ENCODE measurements around the gene ICA1.

Gene ICA1

GRCh38 chr7:8284606-8285005 is 22.6 kb upstream of the ICA1 start:
- in situ Hi-C loops (cut with MboI; ENCODE audit: low pct_unique_long_range_greater_than_20kb, low sequenced_read_pairs, unreplicated experiment), result no loop called here
- no peak for DNase-seq (ENCODE audit: low spot score)
- no peak for TF ChIP-seq CTCF (IDR thresholded peaks at IDR 0.05; ENCODE audit: extremely low read depth, insufficient read depth, missing control alignments)

DNA sequence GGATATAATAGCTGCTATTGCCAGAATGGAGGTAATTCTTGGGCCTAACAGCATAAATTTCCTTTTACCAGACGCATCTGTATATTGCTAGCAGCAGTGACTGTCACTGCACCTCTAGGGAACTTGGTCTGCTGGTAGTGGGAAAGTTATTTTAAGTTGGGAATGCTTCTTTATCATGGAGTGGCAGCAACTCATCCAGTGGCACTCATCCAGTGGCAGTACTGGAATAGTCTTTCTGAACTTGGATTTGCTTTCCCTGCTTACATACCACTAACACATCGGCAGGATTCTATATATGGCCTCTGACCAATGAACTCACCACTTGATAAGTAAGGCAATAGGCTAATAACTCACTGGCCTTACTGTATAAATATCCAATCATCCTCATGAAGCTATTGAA is 22.0 kb upstream of the ICA1 start:
- DNase-seq (ENCODE audit: low spot score), result no peak
- in situ Hi-C loops (cut with MboI; ENCODE audit: low pct_unique_long_range_greater_than_20kb, low sequenced_read_pairs, unreplicated experiment), result no loop called here
- no peak for TF ChIP-seq CTCF (IDR thresholded peaks at IDR 0.05; ENCODE audit: extremely low read depth, insufficient read depth, missing control alignments)

- TF ChIP-seq CTCF (IDR thresholded peaks at IDR 0.05; ENCODE audit: extremely low read depth, insufficient read depth, missing control alignments), result no peak
- in situ Hi-C loops (cut with MboI; ENCODE audit: low pct_unique_long_range_greater_than_20kb, low sequenced_read_pairs, unreplicated experiment), result no loop called here
- DNase-seq (ENCODE audit: low spot score), result no peak
These were observed 20.9 kb upstream of the ICA1 start for GRCh38 chr7:8282871-8283270.

GRCh38 chr7:8282162-8282561 is 20.2 kb upstream of the ICA1 start:
- no peak for TF ChIP-seq CTCF (IDR thresholded peaks at IDR 0.05; ENCODE audit: extremely low read depth, insufficient read depth, missing control alignments)
- in situ Hi-C loops (cut with MboI; ENCODE audit: low pct_unique_long_range_greater_than_20kb, low sequenced_read_pairs, unreplicated experiment), result no loop called here
- no peak for DNase-seq (ENCODE audit: low spot score)

- DNase-seq (ENCODE audit: low spot score), result no peak
- no peak for TF ChIP-seq CTCF (IDR thresholded peaks at IDR 0.05; ENCODE audit: extremely low read depth, insufficient read depth, missing control alignments)
These were observed 16.2 kb upstream of the ICA1 start for GRCh38 chr7:8278183-8278582.

GRCh38 chr7:8277394-8277982 is 15.5 kb upstream of the ICA1 start:
- peak; percentile 20 for DNase-seq (ENCODE audit: low spot score)
- peak; percentile 6 for TF ChIP-seq CTCF (IDR thresholded peaks at IDR 0.05; ENCODE audit: extremely low read depth, insufficient read depth, missing control alignments)
- in situ Hi-C loops (cut with MboI; ENCODE audit: low pct_unique_long_range_greater_than_20kb, low sequenced_read_pairs, unreplicated experiment), result no loop called here

More at GRCh38 chr7:8278183-8278582, 16.2 kb upstream of the ICA1 start:
- in situ Hi-C loops (cut with MboI; ENCODE audit: low pct_unique_long_range_greater_than_20kb, low sequenced_read_pairs, unreplicated experiment), result no loop called here

- no peak for TF ChIP-seq CTCF (IDR thresholded peaks at IDR 0.05; ENCODE audit: extremely low read depth, insufficient read depth, missing control alignments)
- DNase-seq (ENCODE audit: low spot score), result no peak
- in situ Hi-C loops (cut with MboI; ENCODE audit: low pct_unique_long_range_greater_than_20kb, low sequenced_read_pairs, unreplicated experiment), result no loop called here
These were observed 12.6 kb upstream of the ICA1 start for GRCh38 chr7:8274589-8274988.
